ENCODE data around the gene CDK7. TPM values are rescaled to one million over a fixed set of nuclear protein-coding genes. Genes with fewer than 3 reads are reported as not detected.
"Not testable (repeated sequence)": the region's sequence is repeated elsewhere in the genome, so short reads cannot be mapped to it uniquely, and the experiment has no call there.

The CDK7 gene
- total RNA-seq, 1 donor = 9.4 TPM

DNA sequence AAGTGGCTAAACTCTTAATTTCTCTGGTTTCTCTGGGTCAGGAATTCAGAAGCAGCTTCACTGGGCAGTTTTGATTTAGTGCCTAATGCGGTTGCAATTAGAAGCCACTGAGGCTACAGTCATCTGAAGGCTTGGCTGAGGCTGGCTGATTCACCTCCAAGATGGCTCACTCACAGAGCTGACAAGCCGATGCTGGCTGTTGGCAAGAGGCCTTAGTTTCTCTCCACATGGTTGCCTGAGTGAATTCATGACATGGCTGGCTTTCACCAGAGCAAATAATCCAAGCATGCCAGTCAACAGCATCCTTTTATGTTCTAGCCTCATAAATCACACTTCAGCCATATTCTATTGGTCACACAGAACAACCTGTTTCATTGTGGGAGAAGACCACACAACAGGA, 2.8 kb upstream of the CDK7 start:
- no peak for DNase-seq (ENCODE audit: low read depth in 2 of 3, low spot score in 2 of 3)

DNA sequence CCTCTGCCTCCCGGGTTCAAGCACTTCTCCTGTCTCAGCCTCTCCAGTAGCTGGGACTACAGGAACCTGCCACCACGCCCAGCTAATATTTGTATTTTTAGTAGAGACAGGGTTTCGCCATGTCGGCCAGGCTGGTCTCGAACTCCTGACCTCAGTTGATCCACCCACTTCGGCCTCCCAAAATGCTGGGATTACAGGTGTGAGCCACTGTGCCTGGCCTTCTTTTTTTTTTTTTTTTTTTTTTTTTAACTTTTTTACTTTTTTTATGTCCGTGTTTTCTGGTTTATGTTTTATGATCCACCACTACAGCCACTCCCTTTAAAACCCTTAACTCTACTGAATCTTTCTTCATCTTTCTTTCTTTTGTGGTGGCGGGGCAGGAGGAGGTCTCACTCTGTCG, 2.0 kb downstream of the CDK7 start:
- not testable (repeated sequence) for DNase-seq (ENCODE audit: low read depth in 2 of 3, low spot score in 2 of 3)

DNA sequence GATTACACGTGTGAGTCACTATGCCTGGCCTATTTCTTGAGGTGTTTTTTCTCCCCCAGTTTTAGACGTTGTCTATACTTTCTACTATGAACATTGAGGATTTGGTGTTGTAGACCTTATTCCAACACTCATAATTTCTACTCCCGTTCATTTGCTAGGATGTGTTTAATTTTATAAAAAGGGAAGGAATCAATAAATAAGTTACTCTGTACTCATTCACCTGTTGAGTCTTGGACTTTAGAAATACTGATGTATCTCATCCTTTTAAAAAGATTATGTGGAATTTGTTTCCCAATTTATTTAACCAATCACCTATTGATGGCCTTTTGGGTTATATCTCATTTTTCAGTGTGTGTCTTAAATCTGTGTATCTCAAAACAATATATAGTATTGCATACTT, 3.2 kb downstream of the CDK7 start:
- no peak for DNase-seq (ENCODE audit: low read depth in 2 of 3, low spot score in 2 of 3)

DNA sequence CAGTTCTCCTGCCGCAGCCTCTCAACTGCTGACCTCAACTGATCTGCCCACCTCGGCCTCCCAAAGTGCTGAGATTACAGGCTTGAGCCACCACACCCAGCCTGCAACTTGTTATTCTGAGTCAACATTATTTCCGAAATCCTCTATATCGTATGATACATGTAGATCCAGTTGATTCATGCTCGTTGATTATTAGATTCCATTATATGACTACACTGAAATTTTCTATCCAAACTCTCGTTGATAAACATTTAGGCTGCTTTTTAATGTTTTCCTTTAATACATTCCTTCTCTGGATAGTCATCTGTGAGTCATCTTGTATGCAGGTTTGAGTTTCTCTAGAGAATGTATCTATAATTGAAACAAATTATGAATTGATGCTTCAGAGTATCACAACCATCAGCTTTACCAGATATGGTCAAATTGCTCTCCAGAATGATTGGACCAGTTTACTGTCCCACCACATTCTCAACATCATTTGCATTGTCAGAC, 4.1 kb downstream of the CDK7 start:
- no peak for DNase-seq (ENCODE audit: low read depth in 2 of 3, low spot score in 2 of 3)

DNA sequence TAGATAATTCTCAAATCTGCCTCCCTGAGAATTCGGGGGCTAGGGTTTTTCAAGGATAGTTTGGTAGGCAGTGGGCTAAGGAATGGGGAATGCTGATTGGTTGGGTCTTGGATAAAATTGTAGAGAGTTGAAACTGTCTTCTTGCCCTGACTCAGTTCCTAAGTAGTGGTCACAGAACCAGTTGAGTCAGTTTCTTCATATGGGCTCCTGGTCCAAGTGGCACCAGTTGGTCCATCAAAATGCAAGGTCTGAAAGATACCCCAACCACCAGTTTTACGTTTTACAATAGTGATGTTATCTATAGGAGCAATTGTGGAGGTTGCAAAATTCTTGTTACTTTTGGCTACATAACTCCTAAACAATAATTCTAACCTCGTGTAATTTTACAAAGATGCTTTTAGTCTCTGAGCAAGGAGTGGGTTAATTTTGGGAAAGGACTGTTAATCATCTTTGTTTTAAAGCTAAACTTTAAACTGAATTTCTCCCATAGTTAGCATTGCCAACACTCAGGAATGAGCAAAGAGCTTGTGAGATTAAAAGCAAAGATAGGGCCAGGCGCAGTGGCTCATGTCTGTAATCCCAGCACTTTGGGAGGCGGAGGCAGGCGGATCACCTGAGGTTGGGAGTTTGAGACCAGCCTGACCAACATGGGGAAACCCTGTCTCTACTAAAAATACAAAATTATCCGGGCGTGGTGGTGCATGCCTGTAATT, 7.7 kb downstream of the CDK7 start:
- DNase-seq (ENCODE audit: low read depth in 2 of 3, low spot score in 2 of 3) = no peak

DNA sequence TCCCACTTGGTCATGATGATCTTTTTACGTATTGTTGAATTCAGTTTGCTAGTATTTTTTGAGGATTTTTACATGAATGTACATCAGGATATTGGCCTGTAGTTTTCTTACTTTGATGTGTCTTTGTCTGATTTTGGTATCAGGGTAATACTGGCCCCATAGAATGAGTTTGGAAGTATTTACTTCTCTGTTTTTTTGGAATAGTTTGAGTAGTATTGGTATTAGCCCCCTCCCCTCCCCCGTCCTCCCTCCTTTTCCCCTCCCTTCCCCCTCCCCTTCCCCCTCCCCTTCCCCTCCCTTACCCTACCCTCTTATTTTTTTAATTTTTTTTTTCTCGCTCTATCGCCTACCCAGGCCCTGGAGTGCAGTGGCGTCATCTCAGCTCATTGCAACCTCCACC, 10.3 kb downstream of the CDK7 start:
- no peak for DNase-seq (ENCODE audit: low read depth in 2 of 3, low spot score in 2 of 3)

DNA sequence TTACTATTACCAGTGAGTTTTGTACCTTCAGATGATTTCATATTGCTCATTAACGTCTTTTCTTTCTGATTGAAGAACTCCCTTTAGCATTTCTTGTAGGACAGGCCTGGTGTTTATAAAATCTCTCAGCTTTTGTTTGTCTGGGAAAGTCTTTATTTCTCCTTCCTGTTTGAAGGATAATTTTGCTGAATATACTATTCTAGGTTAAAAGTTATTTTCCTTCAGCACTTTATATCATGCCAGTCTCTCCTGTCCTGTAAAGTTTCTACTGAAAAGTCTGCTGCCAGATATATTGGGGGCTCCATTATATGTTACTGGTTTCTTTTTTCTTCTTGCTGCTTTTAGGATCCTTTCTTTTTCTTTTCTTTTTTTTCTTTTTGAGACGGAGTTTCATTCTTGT, 13.3 kb downstream of the CDK7 start:
- no peak for DNase-seq (ENCODE audit: low read depth in 2 of 3, low spot score in 2 of 3)

DNA sequence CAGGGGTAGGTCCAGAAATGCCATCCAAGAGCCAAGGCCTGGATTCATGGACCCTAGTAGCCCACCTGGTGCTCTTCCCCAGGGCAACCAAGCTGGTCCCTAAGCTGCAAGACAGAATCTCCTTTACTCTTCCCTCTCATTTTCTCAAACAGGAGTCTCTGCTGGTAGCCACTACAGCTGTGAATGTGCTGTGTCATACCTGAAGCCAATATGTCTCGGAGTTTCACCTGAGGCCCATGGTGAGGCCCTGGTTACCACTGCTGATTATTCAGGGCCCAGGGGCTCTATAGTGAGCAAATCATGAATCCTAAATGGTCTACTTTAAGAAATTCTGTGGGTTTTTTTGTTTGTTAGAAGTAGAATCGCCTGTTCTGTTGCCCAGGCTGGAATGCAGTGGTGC, 15.9 kb downstream of the CDK7 start:
- no peak for DNase-seq (ENCODE audit: low read depth in 2 of 3, low spot score in 2 of 3)

DNA sequence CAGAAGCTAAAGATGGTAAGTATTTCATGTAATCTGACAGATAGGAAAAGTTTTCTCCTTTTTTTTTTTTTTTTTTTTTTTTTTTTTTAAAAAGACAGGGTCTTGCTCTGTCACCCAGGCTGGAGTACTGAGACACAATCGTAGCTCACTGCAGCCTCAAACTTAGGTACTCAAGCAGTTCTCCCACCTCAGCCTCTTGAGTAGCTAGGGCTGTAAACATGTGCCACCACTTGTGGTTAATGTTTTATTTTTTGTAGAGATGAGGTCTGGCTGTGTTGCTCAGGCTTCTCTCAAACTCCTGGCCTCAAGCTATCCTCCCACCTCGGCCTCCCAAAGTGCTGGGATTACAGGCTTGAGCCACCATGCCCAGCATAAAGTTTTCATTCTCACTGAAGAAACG, 17.8 kb downstream of the CDK7 start:
- no peak for DNase-seq (ENCODE audit: low read depth in 2 of 3, low spot score in 2 of 3)

DNA sequence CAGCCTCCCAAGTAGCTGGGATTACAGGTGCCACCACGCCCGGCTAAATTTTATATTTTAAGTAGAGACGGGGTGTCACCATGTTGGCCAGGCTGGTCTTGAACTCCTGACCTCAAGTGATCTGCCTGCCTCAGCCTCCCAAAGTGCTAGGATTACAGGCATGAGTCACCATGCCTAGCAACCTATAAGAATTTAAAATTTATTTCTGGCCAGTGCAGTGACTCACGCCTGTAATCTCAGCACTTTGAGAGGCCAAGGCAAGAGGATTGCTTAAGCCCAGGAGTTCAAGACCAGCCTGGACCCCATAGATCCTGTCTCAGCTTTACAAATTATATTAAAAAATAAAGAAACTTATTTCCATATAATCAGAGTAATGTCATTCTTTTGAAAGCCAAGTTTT, 21.3 kb downstream of the CDK7 start:
- DNase-seq (ENCODE audit: low read depth in 2 of 3, low spot score in 2 of 3) = not testable (repeated sequence)

DNA sequence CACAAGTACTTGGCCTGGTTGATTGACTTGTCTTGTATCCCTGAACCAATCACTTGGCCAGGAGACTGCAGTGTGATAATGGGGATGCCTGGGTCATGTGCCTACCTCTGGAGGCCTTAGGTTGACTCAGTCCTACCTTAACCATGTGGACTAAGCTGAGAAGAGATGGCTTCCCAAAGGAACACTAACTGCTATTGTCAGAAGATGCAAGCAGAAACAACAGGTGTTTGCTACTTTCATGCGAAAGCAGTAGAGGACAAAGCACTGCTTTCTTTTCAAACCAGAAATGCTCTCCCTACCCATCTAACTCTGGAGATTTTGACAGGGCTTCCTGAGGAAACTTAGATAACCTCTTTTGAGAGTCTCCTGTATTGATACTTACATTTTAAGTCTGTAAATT, 22.9 kb downstream of the CDK7 start:
- DNase-seq (ENCODE audit: low read depth in 2 of 3, low spot score in 2 of 3) = no peak

DNA sequence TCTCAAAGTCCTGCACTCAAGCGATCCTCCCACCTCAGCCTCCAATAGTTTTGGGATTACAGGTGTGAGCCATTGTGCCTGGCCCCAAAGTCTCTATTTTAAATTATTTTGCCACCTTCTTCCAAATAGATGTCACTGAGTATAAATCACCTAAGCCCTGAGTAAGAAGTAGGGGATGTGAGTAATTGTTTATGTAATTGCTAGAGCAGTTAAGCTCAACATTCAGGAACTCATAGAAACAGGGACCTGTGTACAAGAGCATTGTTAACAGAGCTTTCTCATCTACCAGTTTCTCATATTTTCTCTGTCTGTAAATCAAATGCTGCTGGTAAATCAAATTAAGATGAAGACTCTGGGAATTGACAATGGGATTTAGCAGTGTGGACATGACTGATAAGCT, 26.3 kb downstream of the CDK7 start:
- no peak for DNase-seq (ENCODE audit: low read depth in 2 of 3, low spot score in 2 of 3)

DNA sequence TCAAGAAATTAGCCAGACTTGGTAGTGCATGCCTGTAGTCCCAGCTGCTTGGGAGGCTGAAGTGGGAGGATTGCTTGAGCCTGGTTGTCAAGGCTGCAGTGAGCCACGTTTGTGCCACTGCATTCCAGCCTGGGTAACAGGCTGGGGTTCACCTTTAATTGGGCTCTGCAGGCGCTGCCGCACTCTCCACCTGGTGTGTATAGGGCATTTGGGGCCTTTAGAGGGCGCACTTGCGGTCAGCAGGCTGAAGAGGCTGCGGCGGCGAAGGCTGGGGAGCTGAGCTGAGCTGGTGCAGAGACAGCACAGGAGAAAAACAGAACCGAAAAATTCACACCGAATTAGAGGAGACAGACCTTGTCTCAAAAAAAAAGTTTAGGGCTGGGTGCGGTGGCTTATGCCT, 31.2 kb downstream of the CDK7 start:
- peak in 1 of 3 donors; percentile 8 for DNase-seq (ENCODE audit: low read depth in 2 of 3, low spot score in 2 of 3)

DNA sequence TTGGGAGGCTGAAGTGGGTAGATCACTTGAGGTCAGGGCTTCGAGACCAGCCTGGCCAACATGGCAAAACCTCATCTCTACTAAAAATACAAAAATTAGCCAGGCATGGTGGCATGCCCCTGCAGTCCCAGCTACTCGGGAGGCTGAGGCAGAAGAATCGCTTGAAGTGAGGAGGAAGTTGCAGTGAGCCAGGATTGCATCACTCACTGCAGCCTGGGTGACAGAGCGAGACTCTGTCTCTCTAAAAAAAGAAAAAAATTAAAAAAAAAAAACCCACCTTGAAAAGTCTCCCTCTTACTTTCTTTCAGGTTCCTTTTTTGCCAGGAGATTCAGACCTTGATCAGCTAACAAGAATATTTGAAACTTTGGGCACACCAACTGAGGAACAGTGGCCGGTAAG, 34.2 kb downstream of the CDK7 start:
- DNase-seq (ENCODE audit: low read depth in 2 of 3, low spot score in 2 of 3) = no peak

DNA sequence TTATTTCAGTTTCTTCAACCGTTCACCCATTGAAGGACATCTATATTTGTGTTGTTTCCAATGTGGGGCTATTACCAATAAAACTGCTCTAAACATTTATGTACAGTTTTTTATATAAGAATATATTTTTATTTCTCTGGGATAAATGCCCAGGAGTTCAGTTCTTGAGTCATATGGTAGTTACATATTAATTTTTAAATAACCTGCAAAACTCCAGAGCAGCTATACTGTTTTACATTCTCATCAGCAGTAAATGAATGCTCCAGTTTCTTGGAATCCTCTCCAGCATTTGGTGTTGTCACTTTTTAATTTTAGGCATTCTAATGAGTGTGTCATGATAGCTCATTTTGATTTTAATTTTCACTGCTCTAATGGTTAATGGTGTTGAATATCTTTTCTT, 36.2 kb downstream of the CDK7 start:
- DNase-seq (ENCODE audit: low read depth in 2 of 3, low spot score in 2 of 3) = no peak

DNA sequence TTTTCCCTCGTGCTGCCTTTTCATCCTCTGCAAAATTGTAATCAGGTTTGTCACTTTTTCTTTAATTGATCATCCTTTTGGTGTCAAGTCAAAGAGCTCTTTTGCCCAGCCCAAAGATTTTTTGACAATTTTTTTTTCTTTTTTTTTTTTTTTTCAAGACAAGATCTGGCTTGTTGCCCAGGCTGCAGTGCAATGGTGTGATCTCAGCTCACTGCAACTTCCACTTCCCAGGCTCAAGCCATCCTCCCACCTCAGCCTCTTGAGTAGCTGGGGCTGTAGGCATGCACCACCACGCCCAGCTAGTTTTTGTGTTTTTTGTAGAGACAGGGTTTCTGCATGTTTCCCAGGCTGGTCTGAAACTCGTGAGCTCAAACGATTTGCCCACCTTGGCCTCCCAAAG, 36.7 kb downstream of the CDK7 start:
- DNase-seq (ENCODE audit: low read depth in 2 of 3, low spot score in 2 of 3) = peak in 1 of 3 donors; percentile 40

DNA sequence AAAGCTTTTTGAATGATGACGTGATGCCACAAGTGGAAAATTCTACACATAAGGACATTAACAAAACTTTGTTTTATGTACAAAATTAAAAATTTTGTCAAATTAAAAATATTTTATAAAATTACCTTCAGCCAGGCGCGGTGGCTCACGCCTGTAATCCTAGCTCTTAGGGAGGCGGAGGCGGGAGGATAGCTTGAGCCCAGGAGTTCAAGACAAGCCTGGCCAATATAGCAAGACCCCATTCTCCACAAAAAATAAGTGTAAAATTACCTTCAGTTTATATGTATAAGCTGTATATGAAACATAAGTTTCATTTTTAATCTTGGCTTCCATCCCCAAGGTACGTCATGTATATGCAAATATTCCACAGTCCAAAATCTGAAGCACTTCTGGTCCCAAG, 40.9 kb downstream of the CDK7 start:
- no peak for DNase-seq (ENCODE audit: low read depth in 2 of 3, low spot score in 2 of 3)

DNA sequence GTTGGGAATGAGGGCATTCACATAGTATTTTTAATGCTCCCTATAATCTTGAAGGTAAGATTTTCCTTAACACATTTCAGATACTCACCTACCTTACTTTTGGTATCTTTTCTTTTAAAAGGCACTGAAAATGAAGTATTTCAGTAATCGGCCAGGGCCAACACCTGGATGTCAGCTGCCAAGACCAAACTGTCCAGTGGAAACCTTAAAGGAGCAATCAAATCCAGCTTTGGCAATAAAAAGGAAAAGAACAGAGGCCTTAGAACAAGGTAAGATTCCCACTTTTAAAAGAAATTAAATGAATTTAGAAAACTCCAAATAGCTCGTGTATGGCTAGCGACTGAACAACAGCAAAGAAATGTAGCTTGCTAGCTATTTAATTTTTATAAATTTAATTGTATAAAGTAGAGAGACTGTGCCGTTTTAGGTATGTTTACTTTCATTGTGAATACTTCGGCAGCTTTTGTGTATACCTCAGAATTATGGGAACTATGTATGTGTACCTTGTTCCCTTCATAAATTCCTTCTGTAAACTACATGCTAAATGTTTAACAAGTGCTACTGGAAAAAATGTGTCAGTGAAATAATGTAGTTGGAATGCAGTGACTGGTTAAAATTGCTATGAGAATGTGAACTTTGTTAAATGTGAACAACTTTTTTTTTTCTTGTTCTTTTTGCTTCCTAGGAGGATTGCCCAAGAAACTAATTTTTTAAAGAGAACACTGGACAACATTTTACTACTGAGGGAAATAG, 41.9 kb downstream of the CDK7 start:
- no peak for DNase-seq (ENCODE audit: low read depth in 2 of 3, low spot score in 2 of 3)

DNA sequence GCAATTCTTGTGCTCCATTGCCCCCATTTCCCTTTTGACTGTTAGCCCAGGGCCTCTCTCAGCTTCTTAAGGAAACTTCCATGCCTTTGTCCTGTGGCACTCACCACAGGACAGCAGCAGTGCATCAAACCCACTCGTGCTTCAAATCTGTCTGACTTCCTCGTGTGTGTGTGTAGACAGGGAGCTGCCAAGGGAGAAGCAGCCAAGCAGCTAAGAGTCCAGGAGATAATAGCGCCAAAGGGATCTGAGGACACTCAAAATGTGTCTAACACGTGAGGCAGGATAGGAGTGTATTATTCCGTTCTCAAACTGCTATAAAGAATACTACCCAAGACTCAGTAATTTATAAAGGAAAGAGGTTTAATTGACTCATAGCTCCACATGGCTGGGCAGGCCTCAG, 44.8 kb downstream of the CDK7 start:
- no peak for DNase-seq (ENCODE audit: low read depth in 2 of 3, low spot score in 2 of 3)

DNA sequence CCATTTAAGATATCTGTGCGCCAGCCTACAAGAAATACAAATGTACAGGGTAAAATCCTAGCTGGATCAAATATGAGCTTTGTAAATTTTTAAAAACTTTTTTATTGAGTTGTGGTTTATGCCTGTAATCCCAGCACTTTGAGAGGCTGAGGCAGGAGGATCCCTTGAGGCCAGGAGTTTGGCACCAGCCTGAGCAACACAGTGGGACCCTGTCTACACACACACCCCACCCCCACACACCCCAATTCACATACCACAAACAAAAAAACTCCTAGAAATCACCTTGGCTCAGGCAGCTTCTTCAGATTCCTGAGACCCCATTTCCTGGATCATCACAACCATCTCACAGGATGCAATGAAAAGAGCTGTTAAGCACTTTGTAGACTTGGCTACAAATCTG, 46.4 kb downstream of the CDK7 start:
- no peak for DNase-seq (ENCODE audit: low read depth in 2 of 3, low spot score in 2 of 3)

DNA sequence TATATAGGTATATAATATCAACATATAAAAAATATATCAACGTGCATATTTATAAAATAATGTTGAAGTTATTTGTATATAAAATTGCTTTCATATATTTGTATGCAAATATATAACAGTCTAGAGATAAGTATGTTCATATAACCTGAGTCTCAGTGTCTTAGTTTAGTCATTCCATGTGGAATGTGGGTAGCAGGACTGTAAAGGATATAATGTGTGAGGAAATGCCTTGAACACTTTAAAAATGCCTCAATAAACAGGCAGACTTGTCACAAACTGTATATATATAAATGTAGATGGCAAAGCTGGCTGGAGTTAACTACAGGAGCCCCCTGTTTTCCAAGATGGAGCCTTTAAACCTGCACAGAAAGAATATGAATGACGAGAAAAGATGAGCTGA, 49.5 kb downstream of the CDK7 start:
- no peak for DNase-seq (ENCODE audit: low read depth in 2 of 3, low spot score in 2 of 3)

DNA sequence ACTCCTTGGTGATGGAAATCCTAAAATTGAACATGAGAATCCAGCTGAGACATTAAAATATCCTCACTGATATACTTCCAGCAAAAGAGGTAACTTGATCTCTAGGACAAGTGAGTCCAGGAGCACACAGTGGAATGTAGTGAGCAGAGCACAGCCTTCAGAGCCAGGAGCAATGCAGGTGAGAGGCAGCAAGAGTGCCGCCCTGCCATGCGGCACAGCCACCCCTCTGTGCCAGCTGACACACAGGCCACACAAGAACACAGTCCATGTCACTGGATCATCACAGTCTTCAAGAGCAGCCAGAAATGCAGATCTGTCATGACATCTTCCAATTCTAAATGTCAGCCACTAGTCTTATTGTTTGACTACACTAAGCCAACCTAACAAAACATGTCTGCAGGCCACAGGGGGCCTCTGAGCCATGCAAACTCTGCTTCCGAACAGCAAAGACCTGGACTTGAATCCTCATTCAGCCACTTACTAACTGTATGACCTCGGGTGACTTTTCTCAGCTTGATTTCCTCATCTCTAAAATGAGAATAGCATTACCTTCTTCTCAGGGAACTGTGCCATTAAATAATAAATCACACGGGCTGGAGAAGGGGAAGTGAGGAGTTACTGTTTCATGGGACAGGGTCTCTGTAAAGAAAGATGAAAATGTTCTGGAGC, 50.9 kb downstream of the CDK7 start:
- peak in 1 of 3 donors; percentile 45 for DNase-seq (ENCODE audit: low read depth in 2 of 3, low spot score in 2 of 3)

Measured in hematopoietic multipotent progenitor cell (in vitro differentiated cells).